K562 (cell line): ENCODE measurements around the gene RTN4. TPM values are rescaled to one million over a fixed set of nuclear protein-coding genes. Genes with fewer than 3 reads are reported as not detected.
A peak's percentile ranks its signal among the peaks of the same experiment; 100 is the strongest.

Experiments
- BRD4 ChIP-seq: fragments of 200-600 bp; sonication (generic); IDR thresholded peaks from 2 replicates; pipeline ENCODE4 v1.6.1; 2017; ENCODE audit warnings: inconsistent platforms
- BRD9 ChIP-seq: fragments of 450-650 bp; IDR thresholded peaks from 2 replicates; pipeline ENCODE4 v1.6.1; 2018; ENCODE audit warnings: low read depth; ENCODE audit not compliant: partially characterized antibody
- ETS2 ChIP-seq: IDR thresholded peaks from 2 replicates; pipeline ENCODE4 v1.6.1; 2016; ENCODE audit warnings: borderline replicate concordance, missing genetic modification characterization, mild to moderate bottlenecking, moderate library complexity, missing compliant biosample characterization; ENCODE audit not compliant: poor library complexity, severe bottlenecking
- FOXA3 ChIP-seq, 2 experiments: fragments of 450-650 bp in 1 of 2; sonication (generic) in 1 of 2; formaldehyde crosslinking; IDR thresholded peaks in 1 of 2; conservative IDR thresholded peaks in 1 of 2; 2 replicates each; pipeline versions ENCODE4 v1.4.0 to v1.8.0; 2020 to 2022; ENCODE audit warnings: mild to moderate bottlenecking in 2 of 2, missing genetic modification reagents in 1 of 2
- HLTF ChIP-seq: fragments of 450-650 bp; IDR thresholded peaks from 2 replicates; pipeline ENCODE4 v1.6.1; 2016
- JUN ChIP-seq, 2 experiments: sonication (generic) in 1 of 2; formaldehyde crosslinking in 1 of 2; IDR thresholded peaks; 2 replicates each; pipeline versions ENCODE4 v1.6.1 to v1.8.0; 2012 to 2022; ENCODE audit warnings: borderline replicate concordance in 2 of 2, mild to moderate bottlenecking in 2 of 2, improper control_type of control experiment in 1 of 2, low read depth in 1 of 2, low read length in 1 of 2, missing genetic modification reagents in 1 of 2
- KLF1 ChIP-seq: fragments of 450-650 bp; IDR thresholded peaks from 2 replicates; pipeline ENCODE4 v1.6.1; 2016; ENCODE audit warnings: missing genetic modification characterization, missing compliant biosample characterization
- KLF6 ChIP-seq: fragments of 250-450 bp; sonication (Bioruptor Pico); IDR thresholded peaks from 2 replicates; pipeline ENCODE4 v1.4.0; 2020; ENCODE audit warnings: mild to moderate bottlenecking, moderate library complexity, borderline replicate concordance
- MAFG ChIP-seq: fragments of 450-650 bp; conservative IDR thresholded peaks from 2 replicates; pipeline ENCODE4 v1.6.1; 2016; ENCODE audit warnings: missing genetic modification characterization, missing compliant biosample characterization
- PTBP1 ChIP-seq: fragments of 200-400 bp; formaldehyde crosslinking; IDR thresholded peaks from 2 replicates; pipeline ENCODE4 v1.6.1; 2017; ENCODE audit warnings: low read depth, low read length
- RCOR1 ChIP-seq, 2 experiments: IDR thresholded peaks; 2 replicates each; pipeline ENCODE4 v1.6.1; 2012; ENCODE audit warnings: low read depth in 2 of 2, low read length in 2 of 2, borderline replicate concordance in 1 of 2, improper control_type of control experiment in 1 of 2
- RNF2 ChIP-seq: sonication (generic); IDR thresholded peaks from 2 replicates; pipeline ENCODE4 v1.6.1; 2016
- SMARCA5 ChIP-seq: fragments of 450-650 bp; IDR thresholded peaks from 2 replicates; pipeline ENCODE4 v1.6.1; 2016
- TAF7 ChIP-seq: fragments of 450-650 bp; IDR thresholded peaks from 2 replicates; pipeline ENCODE4 v1.6.1; 2016; ENCODE audit warnings: missing genetic modification characterization, missing compliant biosample characterization
- ZNF165 ChIP-seq: fragments of 250-450 bp; sonication (Bioruptor Pico); IDR thresholded peaks from 2 replicates; pipeline ENCODE4 v1.4.0; 2020; ENCODE audit warnings: borderline replicate concordance
- ZNF212 ChIP-seq: fragments of 450-650 bp; formaldehyde crosslinking; IDR thresholded peaks from 2 replicates; pipeline ENCODE4 v1.4.0; 2020; ENCODE audit warnings: mild to moderate bottlenecking
- ZNF444 ChIP-seq: fragments of 250-450 bp; sonication (Bioruptor Pico); IDR thresholded peaks from 2 replicates; pipeline ENCODE4 v1.4.0; 2020; ENCODE audit warnings: mild to moderate bottlenecking, moderate library complexity
- ZNF445 ChIP-seq: fragments of 250-450 bp; sonication (Bioruptor Pico); IDR thresholded peaks from 2 replicates; pipeline ENCODE4 v1.4.0; 2020; ENCODE audit warnings: low read depth, mild to moderate bottlenecking, moderate library complexity
- ZNF589 ChIP-seq: fragments of 200-800 bp; sonication (Bioruptor generic); IDR thresholded peaks from 2 replicates; pipeline ENCODE4 v1.6.1; 2016; ENCODE audit warnings: low read depth, missing genetic modification characterization, missing compliant biosample characterization
- ZNF707 ChIP-seq: fragments of 250-450 bp; sonication (Bioruptor Pico); conservative IDR thresholded peaks from 2 replicates; pipeline ENCODE4 v1.8.0; 2022; ENCODE audit warnings: inconsistent platforms, mild to moderate bottlenecking, moderate library complexity
- ZNF780A ChIP-seq: fragments of 250-450 bp; sonication (Bioruptor Pico); IDR thresholded peaks from 2 replicates; pipeline ENCODE4 v1.5.0; 2021; ENCODE audit warnings: mild to moderate bottlenecking
- polyA plus RNA-seq, 8 experiments: library from polyadenylated mRNA; depleted of rRNA in 4 of 8; stranded (reverse) in 5 of 8; unstranded in 3 of 8; fragments of >200 nt; fragmentation: Nextera tagmentation in 2 of 8; fragmentation: Illumina TruSeq in 1 of 8; extraction: Ambion mirVana in 2 of 8; extraction: Trizol in 1 of 8; gene quantifications; 2 replicates each; pipeline versions ENCODE4 v1.2.1 to v1.2.3, GENCODE V29; 2011 to 2014; ENCODE audit warnings: inconsistent platforms in 1 of 8, missing spikeins in 1 of 8
- total RNA-seq, 7 experiments: library from RNA; depleted of rRNA in 6 of 7; stranded (reverse); fragments of >200 nt in 6 of 7; fragmentation: Illumina TruSeq in 2 of 7; extraction: Trizol in 2 of 7; gene quantifications; 2 replicates each; pipeline versions ENCODE4 v1.2.1 to v1.2.3, GENCODE V29; 2011 to 2021; ENCODE audit warnings: low replicate concordance in 1 of 7
- TF ChIP-seq, protein P1 (sequence below): sonication (generic); formaldehyde crosslinking; IDR thresholded peaks from 2 replicates; pipeline ENCODE4 v1.8.0; 2023; ENCODE audit warnings: missing genetic modification reagents, mild to moderate bottlenecking, borderline replicate concordance
- TF ChIP-seq, protein P2 (sequence below): fragments of 250-450 bp; sonication (Bioruptor Pico); IDR thresholded peaks from 2 replicates; pipeline ENCODE4 v1.8.0; 2021; ENCODE audit warnings: moderate library complexity, mild to moderate bottlenecking, inconsistent platforms

RTN4 gene
- total and polyA plus RNA-seq, 9 of the 15 experiments (the other 6 are each of a cell fraction or from before 2014, with no cell fraction given), result 73.0 to 248 (median 116) TPM

DNA sequence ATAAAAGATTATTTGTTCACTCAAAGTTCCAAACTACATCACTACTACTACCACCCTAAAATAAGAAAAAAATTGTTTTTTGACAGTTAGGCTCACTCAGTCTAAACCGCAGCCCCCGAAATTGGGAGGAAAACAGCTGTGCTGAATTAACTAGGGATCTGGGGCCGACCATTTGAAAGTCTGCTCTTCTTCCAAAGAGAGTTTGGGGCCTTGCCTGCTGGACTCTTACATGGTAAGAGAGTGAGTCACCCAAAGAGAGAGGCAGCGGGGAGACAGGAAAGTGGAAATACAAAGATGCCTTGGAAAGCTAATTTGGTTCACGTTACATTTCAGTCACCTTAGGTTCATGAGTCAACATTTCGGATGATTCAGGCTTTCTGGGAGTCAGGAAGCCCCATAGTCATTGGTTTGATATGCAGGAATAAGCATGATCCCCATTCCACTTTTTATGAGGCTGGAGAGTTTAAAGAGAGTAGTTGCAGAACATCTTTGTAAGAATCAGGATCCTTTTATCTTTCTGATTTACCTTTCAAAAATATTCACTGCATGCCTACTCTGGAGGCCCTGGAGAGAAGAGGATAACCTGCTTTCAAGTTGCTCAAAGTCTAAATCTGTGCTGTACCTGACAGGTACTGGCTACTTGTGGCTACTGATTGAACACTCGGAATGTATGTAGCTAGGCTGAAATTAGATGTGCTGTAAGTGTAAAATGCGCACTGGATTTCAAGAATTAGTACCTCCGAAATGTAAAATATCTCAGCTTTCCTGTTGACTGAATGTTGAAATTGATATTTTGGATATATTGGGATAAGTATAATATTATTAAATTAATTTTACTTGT lies 995 bp upstream of the RTN4 start (continued):
- TF ChIP-seq, protein P1, sequence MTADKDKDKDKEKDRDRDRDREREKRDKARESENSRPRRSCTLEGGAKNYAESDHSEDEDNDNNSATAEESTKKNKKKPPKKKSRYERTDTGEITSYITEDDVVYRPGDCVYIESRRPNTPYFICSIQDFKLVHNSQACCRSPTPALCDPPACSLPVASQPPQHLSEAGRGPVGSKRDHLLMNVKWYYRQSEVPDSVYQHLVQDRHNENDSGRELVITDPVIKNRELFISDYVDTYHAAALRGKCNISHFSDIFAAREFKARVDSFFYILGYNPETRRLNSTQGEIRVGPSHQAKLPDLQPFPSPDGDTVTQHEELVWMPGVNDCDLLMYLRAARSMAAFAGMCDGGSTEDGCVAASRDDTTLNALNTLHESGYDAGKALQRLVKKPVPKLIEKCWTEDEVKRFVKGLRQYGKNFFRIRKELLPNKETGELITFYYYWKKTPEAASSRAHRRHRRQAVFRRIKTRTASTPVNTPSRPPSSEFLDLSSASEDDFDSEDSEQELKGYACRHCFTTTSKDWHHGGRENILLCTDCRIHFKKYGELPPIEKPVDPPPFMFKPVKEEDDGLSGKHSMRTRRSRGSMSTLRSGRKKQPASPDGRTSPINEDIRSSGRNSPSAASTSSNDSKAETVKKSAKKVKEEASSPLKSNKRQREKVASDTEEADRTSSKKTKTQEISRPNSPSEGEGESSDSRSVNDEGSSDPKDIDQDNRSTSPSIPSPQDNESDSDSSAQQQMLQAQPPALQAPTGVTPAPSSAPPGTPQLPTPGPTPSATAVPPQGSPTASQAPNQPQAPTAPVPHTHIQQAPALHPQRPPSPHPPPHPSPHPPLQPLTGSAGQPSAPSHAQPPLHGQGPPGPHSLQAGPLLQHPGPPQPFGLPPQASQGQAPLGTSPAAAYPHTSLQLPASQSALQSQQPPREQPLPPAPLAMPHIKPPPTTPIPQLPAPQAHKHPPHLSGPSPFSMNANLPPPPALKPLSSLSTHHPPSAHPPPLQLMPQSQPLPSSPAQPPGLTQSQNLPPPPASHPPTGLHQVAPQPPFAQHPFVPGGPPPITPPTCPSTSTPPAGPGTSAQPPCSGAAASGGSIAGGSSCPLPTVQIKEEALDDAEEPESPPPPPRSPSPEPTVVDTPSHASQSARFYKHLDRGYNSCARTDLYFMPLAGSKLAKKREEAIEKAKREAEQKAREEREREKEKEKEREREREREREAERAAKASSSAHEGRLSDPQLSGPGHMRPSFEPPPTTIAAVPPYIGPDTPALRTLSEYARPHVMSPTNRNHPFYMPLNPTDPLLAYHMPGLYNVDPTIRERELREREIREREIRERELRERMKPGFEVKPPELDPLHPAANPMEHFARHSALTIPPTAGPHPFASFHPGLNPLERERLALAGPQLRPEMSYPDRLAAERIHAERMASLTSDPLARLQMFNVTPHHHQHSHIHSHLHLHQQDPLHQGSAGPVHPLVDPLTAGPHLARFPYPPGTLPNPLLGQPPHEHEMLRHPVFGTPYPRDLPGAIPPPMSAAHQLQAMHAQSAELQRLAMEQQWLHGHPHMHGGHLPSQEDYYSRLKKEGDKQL (CRISPR knock-in tag), result no peak
- TF ChIP-seq ZNF445 (no peak), RCOR1 (IDR thresholded peaks at IDR 0.05; ENCODE audit: borderline replicate concordance in 1 of 2, low read depth in 2 of 2, low read length in 2 of 2) (no peak), PTBP1 (no peak), JUN (IDR thresholded peaks at IDR 0.05; ENCODE audit: borderline replicate concordance, low read depth, low read length) (peak; percentile 87), JUN (CRISPR knock-in tag; IDR thresholded peaks at IDR 0.05; ENCODE audit: borderline replicate concordance) (no peak), ZNF780A (no peak), ZNF589 (CRISPR knock-in tag) (peak; percentile 76; the same call in 1 of the 2 replicates), ETS2 (tag) (no peak), RNF2 (0 out of 2 replicates have a peak, but pooled peaks have one; percentile 41), SMARCA5 (no peak), KLF1 (tag) (no peak), BRD4 (peak; percentile 93), KLF6 (CRISPR knock-in tag) (no peak; the same call in 1 of the 2 replicates), BRD9 (no peak), TAF7 (tag) (no peak), HLTF (no peak), FOXA3 (CRISPR knock-in tag; conservative IDR thresholded peaks at IDR 0.05 in 1 of 2, IDR thresholded peaks at IDR 0.05 in 1 of 2) (no peak; a peak in 1 of 4 replicates), ZNF444 (no peak), MAFG (tag) (peak; percentile 69), ZNF707 (CRISPR knock-in tag) (no peak), ZNF212 (CRISPR knock-in tag) (no peak), ZNF165 (CRISPR knock-in tag) (no peak)
- TF ChIP-seq, protein P2, sequence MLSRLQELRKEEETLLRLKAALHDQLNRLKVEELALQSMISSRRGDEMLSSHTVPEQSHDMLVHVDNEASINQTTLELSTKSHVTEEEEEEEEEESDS, result no peak
